K562 (cell line): ENCODE measurements around the gene IPO5.

Experiments
- BCLAF1 ChIP-seq, 2 experiments: fragments of 450-650 bp in 1 of 2; IDR thresholded peaks; 2 replicates each; pipeline ENCODE4 v1.6.1; 2011 to 2017; ENCODE audit warnings: low read depth in 2 of 2, antibody characterized with exemption in 1 of 2, borderline replicate concordance in 1 of 2, low read length in 1 of 2, mild to moderate bottlenecking in 1 of 2, mixed read lengths in 1 of 2; ENCODE audit not compliant: control insufficient read depth in 1 of 2
- BMI1 ChIP-seq: fragments of 150-350 bp; IDR thresholded peaks from 2 replicates; pipeline ENCODE4 v1.6.1; 2014; ENCODE audit warnings: low read length
- CREB3 ChIP-seq: fragments of 450-650 bp; conservative IDR thresholded peaks from 2 replicates; pipeline ENCODE4 v1.6.1; 2016; ENCODE audit warnings: missing genetic modification characterization, low read depth, mild to moderate bottlenecking, missing compliant biosample characterization, moderate library complexity
- CTCF ChIP-seq, 3 experiments: IDR thresholded peaks in 2 of 3; conservative IDR thresholded peaks in 1 of 3; 2 replicates each; pipeline ENCODE4 v1.5.1; 2011 to 2012; ENCODE audit warnings: low read length in 3 of 3, mild to moderate bottlenecking in 3 of 3, control low read depth in 2 of 3, improper control_type of control experiment in 1 of 3, inconsistent platforms in 1 of 3, low read depth in 1 of 3, mixed read lengths in 1 of 3, moderate library complexity in 1 of 3; ENCODE audit not compliant: insufficient read depth in 2 of 3
- EZH2 ChIP-seq: IDR thresholded peaks from 2 replicates; pipeline ENCODE4 v1.6.1; 2012; ENCODE audit warnings: low read depth, mild to moderate bottlenecking, inconsistent platforms, low read length, borderline replicate concordance
- GABPB2 ChIP-seq: fragments of 250-450 bp; sonication (Bioruptor Pico); conservative IDR thresholded peaks from 2 replicates; pipeline ENCODE4 v1.5.1; 2021; ENCODE audit warnings: mild to moderate bottlenecking
- MAX ChIP-seq: sonication (generic); formaldehyde crosslinking; IDR thresholded peaks from 2 replicates; pipeline ENCODE4 v1.9.0; 2022; ENCODE audit warnings: mild to moderate bottlenecking, missing genetic modification reagents
- SMC3 ChIP-seq: conservative IDR thresholded peaks from 2 replicates; pipeline ENCODE4 v1.6.1; 2011; ENCODE audit warnings: low read depth, low read length, improper control_type of control experiment; ENCODE audit not compliant: insufficient read depth
- SP2 ChIP-seq: IDR thresholded peaks from 2 replicates; pipeline ENCODE4 v1.6.1; 2011; ENCODE audit warnings: mild to moderate bottlenecking, low read depth, low read length, moderate library complexity; ENCODE audit not compliant: poor library complexity, severe bottlenecking; ENCODE audit errors: extremely low read depth
- TARDBP ChIP-seq: fragments of 450-650 bp; IDR thresholded peaks from 2 replicates; pipeline ENCODE4 v1.6.1; 2016
- U2AF1 ChIP-seq: fragments of 200-400 bp; formaldehyde crosslinking; optimal IDR thresholded peaks from 2 replicates; pipeline ENCODE3; 2017; ENCODE audit warnings: mild to moderate bottlenecking, low read depth, low read length, moderate library complexity
- YY1 ChIP-seq, 3 experiments: IDR thresholded peaks; 2 replicates each; pipeline ENCODE4 v1.6.1; 2011; ENCODE audit warnings: low read length in 2 of 3, mild to moderate bottlenecking in 2 of 3, moderate library complexity in 2 of 3, borderline replicate concordance in 1 of 3, control low read depth in 1 of 3, low read depth in 1 of 3; ENCODE audit not compliant: insufficient read depth in 3 of 3, insufficient replicate concordance in 2 of 3, control insufficient read depth in 1 of 3, insufficient read length in 1 of 3; ENCODE audit errors: extremely low read depth in 1 of 3

GRCh38 chr13:97912139-97912535, 41.3 kb upstream of the IPO5 start:
- TF ChIP-seq CREB3 (tag), result no peak
- no peak for TF ChIP-seq SP2
- no peak for TF ChIP-seq CTCF (IDR thresholded peaks at IDR 0.05 in 2 of 3, conservative IDR thresholded peaks at IDR 0.05 in 1 of 3; ENCODE audit: insufficient read depth in 2 of 3, low read depth in 1 of 3, low read length in 3 of 3)
- no peak for TF ChIP-seq EZH2
- TF ChIP-seq YY1 (IDR thresholded peaks at IDR 0.05; ENCODE audit: borderline replicate concordance in 1 of 3, control insufficient read depth in 1 of 3, extremely low read depth in 1 of 3, insufficient read depth in 3 of 3, insufficient read length in 1 of 3, insufficient replicate concordance in 2 of 3, low read depth in 1 of 3, low read length in 2 of 3), result no peak
- TF ChIP-seq SMC3, result no peak
- TF ChIP-seq BMI1, result no peak
- no peak for TF ChIP-seq TARDBP
- TF ChIP-seq MAX (CRISPR knock-in tag), result no peak
- TF ChIP-seq GABPB2 (CRISPR knock-in tag), result no peak
- no peak for TF ChIP-seq U2AF1
- no peak for TF ChIP-seq BCLAF1 (IDR thresholded peaks at IDR 0.05; ENCODE audit: borderline replicate concordance in 1 of 2, control insufficient read depth in 1 of 2, low read depth in 2 of 2, low read length in 1 of 2)
